ENCODE data around the gene TRMT10B. TPM values are rescaled to one million over a fixed set of nuclear protein-coding genes. Genes with fewer than 3 reads are reported as not detected.

TRMT10B gene
- polyA plus RNA-seq (ENCODE audit: insufficient read length in 12 of 12), result 10 to 100 TPM in 5 of 12 donors, 1 to 10 TPM in 5, not detected in 2; 8.0 to 19.9 (median 10.4) TPM
- long read RNA-seq, donor 1, partial matches to known transcripts, result 7 of 9 reads
- long read RNA-seq, donor 1, other reads (novel, unspliced or antisense), result 0 of 9 reads
- long read RNA-seq, donor 2, partial matches to known transcripts, result 5 of 6 reads
- long read RNA-seq, donor 2, other reads (novel, unspliced or antisense), result 0 of 6 reads
- long read RNA-seq, donor 3, result 0 reads
- long read RNA-seq, donor 4, partial matches to known transcripts, result 6 of 6 reads
- long read RNA-seq, donor 4, other reads (novel, unspliced or antisense), result 0 of 6 reads
- long read RNA-seq, donor 5, result 0 reads
- long read RNA-seq, donor 6, partial matches to known transcripts, result 0 of 1 reads
- long read RNA-seq, donor 6, other reads (novel, unspliced or antisense), result 0 of 1 reads
- long read RNA-seq, donor 7, result 0 reads
- long read RNA-seq, donor 8, partial matches to known transcripts, result 0 of 1 reads
- long read RNA-seq, donor 8, other reads (novel, unspliced or antisense), result 0 of 1 reads
- long read RNA-seq, donor 9, partial matches to known transcripts, result 0 of 1 reads
- long read RNA-seq, donor 9, other reads (novel, unspliced or antisense), result 0 of 1 reads
- long read RNA-seq, donor 10, partial matches to known transcripts, result 0 of 2 reads
- long read RNA-seq, donor 10, other reads (novel, unspliced or antisense), result 0 of 2 reads
- long read RNA-seq, donor 11, partial matches to known transcripts, result 0 of 2 reads
- long read RNA-seq, donor 11, other reads (novel, unspliced or antisense), result 0 of 2 reads

- peak; percentile 77 for DNase-seq
Observed at GRCh38 chr9:37753489-37754190, at the start of gene TRMT10B. Gene TRMT10B, plus strand, starts transcription at chr9:37753805. Its CDS starts 8,127 bp downstream, at chr9:37761932.

- no peak for DNase-seq
Observed at GRCh38 chr9:37705787-37706186, 47.8 kb upstream of the TRMT10B start.

GRCh38 chr9:37706290-37706689 is 47.3 kb upstream of the TRMT10B start:
- DNase-seq, result no peak

GRCh38 chr9:37707748-37708147 is 45.9 kb upstream of the TRMT10B start:
- no peak for DNase-seq

GRCh38 chr9:37710046-37710445 is 43.6 kb upstream of the TRMT10B start:
- DNase-seq, result no peak

- no peak for DNase-seq
Observed at GRCh38 chr9:37715260-37715659, 38.3 kb upstream of the TRMT10B start.

GRCh38 chr9:37715991-37716505 is 37.6 kb upstream of the TRMT10B start:
- DNase-seq, result no peak

GRCh38 chr9:37719526-37719925 is 34.1 kb upstream of the TRMT10B start:
- DNase-seq, result no peak

- no peak for DNase-seq
Observed at GRCh38 chr9:37727013-37727412, 26.6 kb upstream of the TRMT10B start.

GRCh38 chr9:37729499-37729898 is 24.1 kb upstream of the TRMT10B start:
- no peak for DNase-seq

GRCh38 chr9:37730256-37730655 is 23.3 kb upstream of the TRMT10B start:
- no peak for DNase-seq

- no peak for DNase-seq
Observed at GRCh38 chr9:37730839-37731238, 22.8 kb upstream of the TRMT10B start.

GRCh38 chr9:37732086-37732741 is 21.4 kb upstream of the TRMT10B start:
- DNase-seq, result peak; percentile 18

GRCh38 chr9:37732952-37733351 is 20.7 kb upstream of the TRMT10B start:
- DNase-seq, result no peak

GRCh38 chr9:37739222-37739621 is 14.4 kb upstream of the TRMT10B start:
- DNase-seq, result no peak

- no peak for DNase-seq
Observed at GRCh38 chr9:37740128-37740527, 13.5 kb upstream of the TRMT10B start.

GRCh38 chr9:37740631-37741328 is 12.8 kb upstream of the TRMT10B start:
- no peak for DNase-seq

- DNase-seq, result peak; percentile 19
Observed at GRCh38 chr9:37745970-37746369, 7.6 kb upstream of the TRMT10B start.

GRCh38 chr9:37746448-37747270 is 6.9 kb upstream of the TRMT10B start:
- DNase-seq, result no peak

- peak; percentile 53 for DNase-seq
Observed at GRCh38 chr9:37747271-37747753, 6.3 kb upstream of the TRMT10B start.
